Endodermal cell (in vitro differentiated cells): ENCODE data around the gene HOXD4. TPM values are rescaled to one million over a fixed set of nuclear protein-coding genes. Genes with fewer than 3 reads are reported as not detected.

Source experiments
- DNase-seq: peaks from one replicate; pipeline ENCODE4 v3.0.0-alpha.2; 2017
- H3K27ac ChIP-seq: 2 replicates; pipeline ENCODE4 v1.5.1; 2013; ENCODE audit warnings: mild to moderate bottlenecking, low read depth, low read length, moderate library complexity
- H3K27me3 ChIP-seq: 2 replicates; pipeline ENCODE4 v1.6.1; 2013; ENCODE audit warnings: mild to moderate bottlenecking, low read length, moderate library complexity; ENCODE audit not compliant: insufficient read depth, control insufficient read depth, poor library complexity, severe bottlenecking
- H3K36me3 ChIP-seq: 2 replicates; pipeline ENCODE4 v1.7.0; 2013; ENCODE audit warnings: mild to moderate bottlenecking, low read length, moderate library complexity; ENCODE audit not compliant: control insufficient read depth, insufficient read depth
- H3K4me1 ChIP-seq: one replicate; pipeline ENCODE4 v1.7.0; 2013; ENCODE audit warnings: low read length; ENCODE audit not compliant: control insufficient read depth, insufficient read depth
- H3K4me3 ChIP-seq: 2 replicates; pipeline ENCODE4 v1.5.1; 2013; ENCODE audit warnings: mild to moderate bottlenecking, low read length, moderate library complexity
- H3K9ac ChIP-seq: 2 replicates; pipeline ENCODE4 v1.6.1; 2013; ENCODE audit warnings: mild to moderate bottlenecking, low read length, moderate library complexity; ENCODE audit not compliant: poor library complexity, severe bottlenecking; ENCODE audit errors: extremely low read depth
- H3K9me3 ChIP-seq: 2 replicates; pipeline ENCODE4 v1.6.1; 2013; ENCODE audit warnings: mild to moderate bottlenecking, low read length, moderate library complexity; ENCODE audit not compliant: control insufficient read depth
- H3K27ac Mint-ChIP-seq: 2 replicates; pipeline ENCODE4 v1.8.0; 2020; ENCODE audit warnings: mixed read lengths
- H3K27me3 Mint-ChIP-seq: 2 replicates; pipeline ENCODE4 v1.8.0; 2021; ENCODE audit warnings: mild to moderate bottlenecking, mixed read lengths; ENCODE audit not compliant: insufficient read depth
- H3K36me3 Mint-ChIP-seq: 2 replicates; pipeline ENCODE4 v1.8.0; 2020; ENCODE audit warnings: low read depth, mixed read lengths
- H3K4me1 Mint-ChIP-seq: 2 replicates; pipeline ENCODE4 v1.8.0; 2020; ENCODE audit warnings: mixed read lengths
- H3K4me3 Mint-ChIP-seq: 2 replicates; pipeline ENCODE4 v1.8.0; 2020; ENCODE audit warnings: mild to moderate bottlenecking, moderate library complexity, mixed read lengths
- H3K9me3 Mint-ChIP-seq: 2 replicates; pipeline ENCODE4 v1.8.0; 2020; ENCODE audit warnings: mild to moderate bottlenecking, mixed read lengths
- WGBS, 2 experiments: methylation state at CpG; one replicate each; pipeline versions ENCODE4 v1.1.5 to v1.1.7; 2013; ENCODE audit warnings: missing lambda C conversion rate in 2 of 2, mixed read lengths in 1 of 2; ENCODE audit not compliant: insufficient coverage in 1 of 2, insufficient read length in 1 of 2; 5-methylcytosine and 5-hydroxymethylcytosine counted together
- total RNA-seq, 2 donors: library from RNA; stranded (reverse); fragmentation: NEBNext Ultra II Directional in 1 of 2; extraction: Animal tissue kit (Norgen Biotek cat#: 25700) in 1 of 2; gene quantifications; 2 replicates in 1 of 2; 3 replicates in 1 of 2; pipeline ENCODE4 v1.2.1, GENCODE V29; 2021
- TF ChIP-seq, protein P1 (sequence below): fragments of 200-600 bp; sonication (generic); conservative IDR thresholded peaks from 2 replicates; pipeline ENCODE4 v1.5.0; 2021; ENCODE audit warnings: antibody characterized with exemption, mild to moderate bottlenecking

HOXD4 gene
- total RNA-seq, 2 donors from 2014 or later: not detected

GRCh38 chr2:176112375-176113302 is 38.7 kb upstream of the HOXD4 start:
- no peaks in the 10 kb centered on the region for H3K36me3 Mint-ChIP-seq
- no peak overlapping the region for H3K4me3 ChIP-seq
- peaks cover 99% of the 10 kb centered on the region for H3K27me3 Mint-ChIP-seq
- H3K27me3 ChIP-seq: peaks cover 100% of the 10 kb centered on the region
- H3K9ac ChIP-seq: no peak overlapping the region
- peak; percentile 58 for DNase-seq
- H3K4me3 Mint-ChIP-seq: no peak overlapping the region
- H3K36me3 ChIP-seq: no peaks in the 10 kb centered on the region
- peaks cover 2% of the 10 kb centered on the region for H3K4me1 Mint-ChIP-seq
- H3K4me1 ChIP-seq: no peaks in the 10 kb centered on the region
- H3K27ac Mint-ChIP-seq: no peak overlapping the region
- WGBS, 2 experiments: 7 to 12% methylated on average over 22 to 40 of the region's 40 CpGs
- TF ChIP-seq, protein P1, sequence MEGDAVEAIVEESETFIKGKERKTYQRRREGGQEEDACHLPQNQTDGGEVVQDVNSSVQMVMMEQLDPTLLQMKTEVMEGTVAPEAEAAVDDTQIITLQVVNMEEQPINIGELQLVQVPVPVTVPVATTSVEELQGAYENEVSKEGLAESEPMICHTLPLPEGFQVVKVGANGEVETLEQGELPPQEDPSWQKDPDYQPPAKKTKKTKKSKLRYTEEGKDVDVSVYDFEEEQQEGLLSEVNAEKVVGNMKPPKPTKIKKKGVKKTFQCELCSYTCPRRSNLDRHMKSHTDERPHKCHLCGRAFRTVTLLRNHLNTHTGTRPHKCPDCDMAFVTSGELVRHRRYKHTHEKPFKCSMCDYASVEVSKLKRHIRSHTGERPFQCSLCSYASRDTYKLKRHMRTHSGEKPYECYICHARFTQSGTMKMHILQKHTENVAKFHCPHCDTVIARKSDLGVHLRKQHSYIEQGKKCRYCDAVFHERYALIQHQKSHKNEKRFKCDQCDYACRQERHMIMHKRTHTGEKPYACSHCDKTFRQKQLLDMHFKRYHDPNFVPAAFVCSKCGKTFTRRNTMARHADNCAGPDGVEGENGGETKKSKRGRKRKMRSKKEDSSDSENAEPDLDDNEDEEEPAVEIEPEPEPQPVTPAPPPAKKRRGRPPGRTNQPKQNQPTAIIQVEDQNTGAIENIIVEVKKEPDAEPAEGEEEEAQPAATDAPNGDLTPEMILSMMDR: no peak
- H3K9me3 Mint-ChIP-seq: peaks cover 13% of the 10 kb centered on the region
- H3K9me3 ChIP-seq: peaks cover 10% of the 10 kb centered on the region
- H3K27ac ChIP-seq: no peak overlapping the region

DNA sequence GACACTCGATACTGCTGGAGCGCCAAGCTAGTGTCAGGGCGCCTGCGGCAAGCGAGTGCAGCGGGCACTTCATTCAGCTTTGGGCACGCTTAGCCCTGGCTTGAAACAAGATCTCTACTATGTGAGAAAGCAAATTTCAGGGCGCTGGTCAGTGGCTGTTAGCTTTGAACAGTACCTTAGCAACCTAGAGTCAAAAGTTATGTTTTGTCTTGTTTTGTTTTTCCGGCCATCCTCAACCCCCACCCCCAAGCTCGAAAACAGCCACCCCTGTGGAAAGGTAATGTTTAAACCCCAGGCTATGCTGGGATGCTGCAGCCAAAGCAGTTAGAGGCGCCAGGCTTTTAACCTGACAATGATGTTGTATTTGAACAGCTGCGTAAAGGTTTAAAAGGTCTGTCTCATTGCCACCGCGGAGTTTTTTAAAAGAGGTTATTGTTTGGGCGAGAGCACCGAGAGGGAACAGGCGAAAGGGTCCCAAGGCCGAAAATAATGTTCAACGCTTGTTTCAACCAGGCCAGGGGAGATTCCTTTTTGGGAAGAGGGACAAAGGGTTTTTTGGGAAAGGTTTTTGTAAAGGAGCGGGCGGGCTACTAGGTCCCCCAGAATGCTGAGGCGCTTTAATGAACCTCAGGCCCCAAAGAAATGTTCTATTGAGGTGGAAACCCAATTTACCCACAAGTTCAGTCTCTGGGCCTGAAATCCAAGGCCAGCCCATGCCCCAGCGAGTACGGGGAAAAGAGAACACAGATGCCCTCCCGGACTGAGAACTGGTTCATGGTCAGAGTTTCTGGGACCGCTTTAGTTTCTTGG is 37.0 kb upstream of the HOXD4 start:
- no peak overlapping the region for H3K27ac Mint-ChIP-seq
- Histone ChIP-seq H3K27ac (no peak overlapping the region), H3K9me3 (peaks cover 10% of the 10 kb centered on the region), H3K36me3 (no peaks in the 10 kb centered on the region), H3K4me1 (no peaks in the 10 kb centered on the region), H3K9ac (no peak overlapping the region), H3K4me3 (no peak overlapping the region), H3K27me3 (peaks cover 100% of the 10 kb centered on the region)
- H3K4me3 Mint-ChIP-seq: no peak overlapping the region
- H3K36me3 Mint-ChIP-seq: no peaks in the 10 kb centered on the region
- H3K9me3 Mint-ChIP-seq: peaks cover 13% of the 10 kb centered on the region
- peak; percentile 58 for DNase-seq
- H3K27me3 Mint-ChIP-seq: peaks cover 100% of the 10 kb centered on the region
- no peaks in the 10 kb centered on the region for H3K4me1 Mint-ChIP-seq
- 6 to 9% methylated on average over 24 to 26 of the region's 26 CpGs for WGBS, 2 experiments
- TF ChIP-seq, protein P1: no peak

DNA sequence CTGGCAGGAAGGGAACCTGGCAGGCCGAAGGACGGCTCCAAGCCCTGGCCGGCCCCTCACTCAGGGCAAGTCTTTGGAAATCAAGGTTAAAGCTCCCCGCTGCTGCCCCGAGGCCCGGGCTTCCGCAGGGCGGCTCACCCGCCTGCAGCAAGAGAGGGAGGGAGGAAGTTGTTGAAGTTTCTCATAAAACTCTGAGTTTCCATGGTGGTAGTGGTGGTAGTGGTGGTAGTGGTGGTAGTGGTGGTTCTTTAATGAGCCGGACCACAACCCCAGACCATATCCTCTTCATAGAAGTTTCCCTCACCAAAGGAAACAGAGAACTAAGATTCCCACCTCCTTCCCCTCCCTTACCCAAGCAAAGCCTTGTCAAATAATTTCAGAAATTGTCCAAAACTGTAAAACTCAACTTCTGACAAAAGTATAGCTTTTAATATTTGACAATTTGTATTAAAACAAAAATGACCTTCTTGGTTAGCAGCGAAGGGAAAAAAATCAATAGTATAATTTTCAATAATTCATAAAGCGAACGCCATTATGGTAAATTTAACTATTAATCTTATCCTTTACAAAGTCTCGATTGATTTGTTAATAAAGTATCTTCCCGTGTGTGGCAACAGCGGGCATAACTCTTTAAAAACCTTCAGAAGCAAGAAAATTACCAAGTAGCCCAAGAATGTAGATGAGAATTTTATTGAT is 36.3 kb upstream of the HOXD4 start:
- H3K9ac ChIP-seq: no peak overlapping the region
- Mint-ChIP-seq H3K4me1 (no peaks in the 10 kb centered on the region), H3K27me3 (peaks cover 100% of the 10 kb centered on the region), H3K27ac (no peak overlapping the region), H3K4me3 (no peak overlapping the region), H3K9me3 (peaks cover 13% of the 10 kb centered on the region), H3K36me3 (no peaks in the 10 kb centered on the region)
- no peaks in the 10 kb centered on the region for H3K4me1 ChIP-seq
- WGBS, 2 experiments: 22 to 31% methylated on average over 4 to 16 of the region's 16 CpGs
- TF ChIP-seq, protein P1: no peak
- peak; percentile 63 for DNase-seq
- no peaks in the 10 kb centered on the region for H3K36me3 ChIP-seq
- no peak overlapping the region for H3K27ac ChIP-seq
- peaks cover 10% of the 10 kb centered on the region for H3K9me3 ChIP-seq
- H3K27me3 ChIP-seq: peaks cover 100% of the 10 kb centered on the region
- H3K4me3 ChIP-seq: no peak overlapping the region
